ENCODE results near the gene GRK1.

GRK1 gene

DNA sequence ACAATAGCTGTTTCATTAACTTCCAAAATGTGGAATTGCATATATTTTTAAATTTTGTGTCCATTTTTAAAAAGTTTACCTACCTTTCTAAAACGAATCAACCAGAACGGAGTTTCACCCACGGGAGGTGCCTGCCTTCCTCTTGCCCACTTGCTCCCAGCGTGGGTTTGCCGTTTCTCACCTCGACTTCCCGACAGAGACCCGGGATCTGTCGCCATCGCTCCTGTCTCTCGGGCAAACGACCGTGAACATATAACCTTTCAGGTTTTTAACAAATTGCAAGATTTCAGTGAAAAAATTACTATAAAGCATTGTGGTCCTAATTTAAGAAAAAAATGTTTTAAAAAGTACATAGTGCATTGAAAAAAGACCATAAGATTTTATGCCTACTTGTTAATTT lies 96.2 kb downstream of the GRK1 start:
- no peak for TF ChIP-seq CTCF (IDR thresholded peaks at IDR 0.05; ENCODE audit: control extremely low read depth, extremely low read depth, low read depth, missing control alignments)
- CTCF ChIA-PET: no interaction called here

DNA sequence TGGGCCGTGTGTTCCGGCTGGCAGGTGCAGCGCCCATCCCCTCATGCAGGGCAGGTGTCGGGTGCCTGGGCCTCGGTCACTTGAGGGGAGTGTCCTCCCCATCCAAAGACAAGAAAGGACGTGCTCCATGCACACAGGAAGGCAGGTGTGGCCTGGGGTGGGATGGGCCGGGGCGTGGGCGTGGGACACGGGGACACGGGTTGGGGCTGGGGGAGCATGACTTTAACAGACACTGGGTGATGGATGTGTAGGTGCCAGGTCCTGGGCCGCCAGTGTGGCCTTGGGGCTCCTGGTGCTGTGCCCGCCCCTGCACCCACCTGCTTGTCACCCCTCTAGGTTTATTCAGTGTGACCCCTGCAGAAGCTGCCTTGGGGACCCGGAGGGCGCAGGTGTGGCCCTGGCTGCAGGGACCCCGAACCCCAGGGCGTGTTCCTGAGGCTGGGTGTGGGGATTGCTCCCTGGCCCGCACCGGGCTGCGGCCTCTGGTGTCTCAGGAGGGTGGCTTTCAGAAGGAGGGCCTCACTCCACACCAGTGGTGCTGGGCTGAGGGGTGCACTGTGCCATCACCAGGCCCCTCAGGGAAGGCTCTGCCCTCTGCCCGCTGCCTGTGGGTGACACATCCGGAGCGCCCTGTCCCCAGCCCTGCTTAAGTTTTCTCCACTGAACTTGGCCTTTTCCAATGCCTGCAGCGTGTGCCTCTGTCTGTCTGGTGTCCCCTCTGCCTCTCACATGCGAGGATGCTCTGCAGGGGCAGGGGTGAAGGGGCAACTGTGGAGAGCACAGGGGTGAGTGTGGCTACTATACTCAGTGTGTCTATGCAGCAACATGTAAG lies 97.2 kb downstream of the GRK1 start:
- TF ChIP-seq CTCF (IDR thresholded peaks at IDR 0.05; ENCODE audit: control extremely low read depth, extremely low read depth, low read depth, missing control alignments): no peak
- ChIA-PET POLR2A (no interaction called here), CTCF (no interaction called here)
- DNase-seq (ENCODE audit: extremely low spot score): no peak

More for the DNA sequence above, 96.2 kb downstream of the GRK1 start:
- no peak for DNase-seq (ENCODE audit: extremely low spot score)
- POLR2A ChIA-PET: no interaction called here

GRCh38 chr13:113764793-113765563 lies 98.0 kb downstream of the GRK1 start:
- TF ChIP-seq CTCF (IDR thresholded peaks at IDR 0.05; ENCODE audit: control extremely low read depth, extremely low read depth, low read depth, missing control alignments): no peak
- CTCF ChIA-PET: no interaction called here
- POLR2A ChIA-PET: no interaction called here
- no peak for DNase-seq (ENCODE audit: extremely low spot score)

- no peak for TF ChIP-seq CTCF (IDR thresholded peaks at IDR 0.05; ENCODE audit: control extremely low read depth, extremely low read depth, low read depth, missing control alignments)
Observed at GRCh38 chr13:113765564-113765910, 98.5 kb downstream of the GRK1 start.

GRCh38 chr13:113766035-113766800 lies 99.2 kb downstream of the GRK1 start:
- no peak for DNase-seq (ENCODE audit: extremely low spot score)
- ChIA-PET CTCF (no interaction called here), POLR2A (no interaction called here)
- TF ChIP-seq CTCF (IDR thresholded peaks at IDR 0.05; ENCODE audit: control extremely low read depth, extremely low read depth, low read depth, missing control alignments): no peak

More at GRCh38 chr13:113765564-113765910, 98.5 kb downstream of the GRK1 start:
- POLR2A ChIA-PET: no interaction called here
- DNase-seq (ENCODE audit: extremely low spot score): no peak
- CTCF ChIA-PET: no interaction called here

- CTCF ChIA-PET: no interaction called here
- TF ChIP-seq CTCF (IDR thresholded peaks at IDR 0.05; ENCODE audit: control extremely low read depth, extremely low read depth, low read depth, missing control alignments): no peak
- POLR2A ChIA-PET: no interaction called here
- DNase-seq (ENCODE audit: extremely low spot score): no peak
Observed at GRCh38 chr13:113767366-113767765, 100.3 kb downstream of the GRK1 start.
